Loucy (cell line): ENCODE data around the gene APOM.

Experiments used
- H2AFZ ChIP-seq: fragments of 200-600 bp; sonication (generic); 2 replicates; pipeline ENCODE4 v1.6.0; 2016; ENCODE audit warnings: antibody characterized with exemption, mild to moderate bottlenecking, low read length, moderate library complexity
- H3F3A ChIP-seq: fragments of 200-600 bp; 2 replicates; pipeline ENCODE4 v1.6.0; 2016; ENCODE audit warnings: antibody characterized with exemption, low read depth, mild to moderate bottlenecking
- H3K27me3 ChIP-seq: fragments of 200-600 bp; sonication (generic); 2 replicates; pipeline ENCODE4 v1.6.1; 2014; ENCODE audit warnings: low read length, mild to moderate bottlenecking; ENCODE audit not compliant: insufficient read depth, poor library complexity, severe bottlenecking
- H3K36me3 ChIP-seq: fragments of 200-600 bp; sonication (generic); 2 replicates; pipeline ENCODE4 v1.6.1; 2016; ENCODE audit warnings: low read length; ENCODE audit not compliant: insufficient read depth
- H3K4me1 ChIP-seq: fragments of 200-600 bp; sonication (generic); 2 replicates; pipeline ENCODE4 v1.5.1; 2014; ENCODE audit warnings: low read length, mild to moderate bottlenecking; ENCODE audit not compliant: insufficient read depth, poor library complexity, severe bottlenecking
- H3K4me2 ChIP-seq: fragments of 200-600 bp; sonication (generic); 2 replicates; pipeline ENCODE4 v1.6.0; 2014; ENCODE audit warnings: antibody characterized with exemption, low read length, low read depth, mild to moderate bottlenecking; ENCODE audit not compliant: poor library complexity, severe bottlenecking
- H3K4me3 ChIP-seq: fragments of 200-600 bp; sonication (generic); 2 replicates; pipeline ENCODE4 v1.5.1; 2014; ENCODE audit warnings: low read length, mild to moderate bottlenecking, mixed read lengths; ENCODE audit not compliant: poor library complexity, severe bottlenecking
- H3K79me2 ChIP-seq: fragments of 200-600 bp; sonication (generic); 2 replicates; pipeline ENCODE4 v1.6.1; 2014; ENCODE audit warnings: low read length; ENCODE audit not compliant: insufficient read depth
- H3K9ac ChIP-seq: fragments of 200-600 bp; sonication (generic); 2 replicates; pipeline ENCODE4 v1.6.0; 2014; ENCODE audit warnings: mild to moderate bottlenecking, low read depth, low read length, moderate library complexity; ENCODE audit not compliant: poor library complexity, severe bottlenecking
- H3K9me2 ChIP-seq: fragments of 200-600 bp; sonication (generic); replicated peaks from 2 replicates; pipeline ENCODE4 v1.6.1; 2016; ENCODE audit warnings: low read depth, low read length, mixed read lengths
- H3K9me3 ChIP-seq: fragments of 200-600 bp; sonication (generic); 2 replicates; pipeline ENCODE4 v1.6.1; 2014; ENCODE audit warnings: mild to moderate bottlenecking, antibody characterized with exemption, low read length, low read depth; ENCODE audit not compliant: insufficient read depth
- H4K20me1 ChIP-seq: fragments of 200-600 bp; sonication (generic); 2 replicates; pipeline ENCODE4 v1.6.0; 2014; ENCODE audit warnings: antibody characterized with exemption, low read length, mild to moderate bottlenecking; ENCODE audit not compliant: insufficient read depth, poor library complexity, severe bottlenecking
- EZH2phosphoT487 ChIP-seq: fragments of 200-600 bp; IDR thresholded peaks from 2 replicates; pipeline ENCODE4 v1.6.1; 2018; ENCODE audit warnings: antibody characterized with exemption, mild to moderate bottlenecking, moderate library complexity, borderline replicate concordance
- TF ChIP-seq, protein P1 (sequence below): fragments of 200-600 bp; sonication (generic); conservative IDR thresholded peaks from 2 replicates; pipeline ENCODE4 v1.5.1; 2014; ENCODE audit warnings: mild to moderate bottlenecking, antibody characterized with exemption, low read length

APOM gene

DNA sequence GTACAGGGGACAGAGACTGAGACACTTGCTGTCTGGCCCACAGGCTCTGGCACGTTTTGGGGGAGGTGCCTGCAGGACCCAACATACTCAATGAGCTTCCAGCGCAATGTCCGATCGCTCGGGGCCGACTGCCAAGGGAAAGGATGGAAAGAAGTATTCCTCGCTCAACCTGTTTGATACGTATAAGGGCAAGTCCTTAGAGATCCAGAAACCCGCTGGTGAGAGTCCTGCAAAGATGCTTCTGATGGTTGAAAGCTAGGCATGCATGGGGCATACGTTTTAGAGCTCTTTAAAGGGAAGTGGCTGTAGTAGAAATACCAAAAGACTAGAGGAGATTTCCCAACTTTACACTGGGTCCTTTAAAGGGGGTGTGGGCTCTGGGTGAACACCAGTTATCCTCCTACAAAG is 33.0 kb upstream of the APOM start:
- H3K4me3 ChIP-seq, result peak overlapping the region; percentile 94
- H3K27me3 ChIP-seq, result peaks cover 10% of the 10 kb centered on the region
- H3K9me2 ChIP-seq, result no peaks in the 10 kb centered on the region
- H3K9ac ChIP-seq, result peak overlapping the region; percentile 99
- no peak overlapping the region for H2AFZ ChIP-seq
- H3K9me3 ChIP-seq, result no peaks in the 10 kb centered on the region
- H3K36me3 ChIP-seq, result peaks cover 49% of the 10 kb centered on the region
- H3F3A ChIP-seq, result peaks cover 6% of the 10 kb centered on the region; the same call in 1 of the 2 replicates
- peaks cover 69% of the 10 kb centered on the region for H4K20me1 ChIP-seq
- peaks cover 40% of the 10 kb centered on the region for H3K4me1 ChIP-seq
- H3K4me2 ChIP-seq, result peak overlapping the region; percentile 99
- H3K79me2 ChIP-seq, result peaks cover 88% of the 10 kb centered on the region
- TF ChIP-seq, protein P1, sequence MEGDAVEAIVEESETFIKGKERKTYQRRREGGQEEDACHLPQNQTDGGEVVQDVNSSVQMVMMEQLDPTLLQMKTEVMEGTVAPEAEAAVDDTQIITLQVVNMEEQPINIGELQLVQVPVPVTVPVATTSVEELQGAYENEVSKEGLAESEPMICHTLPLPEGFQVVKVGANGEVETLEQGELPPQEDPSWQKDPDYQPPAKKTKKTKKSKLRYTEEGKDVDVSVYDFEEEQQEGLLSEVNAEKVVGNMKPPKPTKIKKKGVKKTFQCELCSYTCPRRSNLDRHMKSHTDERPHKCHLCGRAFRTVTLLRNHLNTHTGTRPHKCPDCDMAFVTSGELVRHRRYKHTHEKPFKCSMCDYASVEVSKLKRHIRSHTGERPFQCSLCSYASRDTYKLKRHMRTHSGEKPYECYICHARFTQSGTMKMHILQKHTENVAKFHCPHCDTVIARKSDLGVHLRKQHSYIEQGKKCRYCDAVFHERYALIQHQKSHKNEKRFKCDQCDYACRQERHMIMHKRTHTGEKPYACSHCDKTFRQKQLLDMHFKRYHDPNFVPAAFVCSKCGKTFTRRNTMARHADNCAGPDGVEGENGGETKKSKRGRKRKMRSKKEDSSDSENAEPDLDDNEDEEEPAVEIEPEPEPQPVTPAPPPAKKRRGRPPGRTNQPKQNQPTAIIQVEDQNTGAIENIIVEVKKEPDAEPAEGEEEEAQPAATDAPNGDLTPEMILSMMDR, result no peak
- no peak for TF ChIP-seq EZH2phosphoT487

DNA sequence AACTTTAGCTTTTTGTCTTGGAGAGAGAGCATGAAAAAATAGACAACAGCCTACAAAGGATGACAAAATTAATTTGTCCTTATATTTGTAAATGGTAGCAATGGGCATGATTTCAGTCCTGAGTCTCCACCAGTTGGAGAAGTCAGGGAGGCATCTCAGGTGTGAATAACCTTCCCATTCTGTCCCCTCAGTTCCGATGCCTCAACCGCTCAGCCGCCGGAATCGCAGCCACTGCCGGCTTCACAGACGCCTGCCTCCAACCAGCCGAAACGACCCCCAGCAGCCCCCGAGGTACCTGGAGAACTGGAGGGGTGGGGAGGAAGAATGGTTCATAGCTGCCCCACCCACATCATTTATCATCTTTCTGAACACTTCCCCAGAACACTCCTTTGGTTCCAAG is 31.6 kb upstream of the APOM start:
- Histone ChIP-seq H3K9me2 (no peaks in the 10 kb centered on the region), H2AFZ (no peak overlapping the region), H3F3A (peaks cover 2% of the 10 kb centered on the region; the same call in 1 of the 2 replicates), H3K4me1 (peaks cover 43% of the 10 kb centered on the region), H3K4me2 (peak overlapping the region; percentile 99), H3K27me3 (peaks cover 10% of the 10 kb centered on the region), H3K4me3 (peak overlapping the region; percentile 94), H3K9me3 (no peaks in the 10 kb centered on the region), H4K20me1 (peaks cover 82% of the 10 kb centered on the region), H3K79me2 (peaks cover 90% of the 10 kb centered on the region), H3K9ac (peak overlapping the region; percentile 99), H3K36me3 (peaks cover 63% of the 10 kb centered on the region)
- TF ChIP-seq EZH2phosphoT487, result no peak
- TF ChIP-seq, protein P1, result no peak

DNA sequence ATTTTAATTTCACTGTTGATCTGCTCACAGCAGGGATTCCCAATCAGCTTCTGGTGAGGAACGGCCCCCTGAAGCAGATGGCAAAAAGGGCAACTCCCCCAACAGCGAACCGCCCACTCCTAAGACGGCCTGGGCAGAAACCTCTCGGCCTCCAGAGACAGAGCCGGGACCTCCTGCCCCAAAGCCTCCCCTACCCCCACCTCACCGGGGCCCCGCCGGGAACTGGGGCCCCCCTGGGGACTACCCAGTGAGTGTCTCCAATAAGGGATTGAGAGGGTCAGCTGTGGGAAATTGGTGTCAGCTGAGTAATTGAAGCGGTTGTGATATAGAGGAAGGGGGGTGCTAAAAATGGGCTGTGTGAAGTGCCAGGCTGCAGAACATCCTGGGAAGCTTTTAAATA is 28.7 kb upstream of the APOM start:
- Histone ChIP-seq H3K4me1 (peaks cover 32% of the 10 kb centered on the region), H3K4me3 (no peak overlapping the region), H3F3A (no peaks in the 10 kb centered on the region), H3K9me2 (no peaks in the 10 kb centered on the region), H3K27me3 (no peaks in the 10 kb centered on the region), H3K79me2 (peaks cover 99% of the 10 kb centered on the region), H3K9ac (no peak overlapping the region), H2AFZ (no peak overlapping the region), H4K20me1 (peaks cover 95% of the 10 kb centered on the region), H3K9me3 (no peaks in the 10 kb centered on the region), H3K36me3 (peaks cover 91% of the 10 kb centered on the region), H3K4me2 (peak overlapping the region; percentile 18)
- TF ChIP-seq EZH2phosphoT487, result no peak
- TF ChIP-seq, protein P1, result no peak
